GM08714 (cell line): ENCODE data around the gene HOXA9.

ENCODE experiments used
- H3K4me3 ChIP-seq: fragments of 200-500 bp; sonication (Bioruptor generic); 2 replicates; pipeline ENCODE4 v1.5.1; 2014; ENCODE audit warnings: mild to moderate bottlenecking, low read length, inconsistent platforms
- ZNF274 ChIP-seq: IDR thresholded peaks from 2 replicates; pipeline ENCODE4 v1.6.1; 2012; ENCODE audit warnings: mild to moderate bottlenecking, low read depth, low read length

HOXA9 gene

DNA sequence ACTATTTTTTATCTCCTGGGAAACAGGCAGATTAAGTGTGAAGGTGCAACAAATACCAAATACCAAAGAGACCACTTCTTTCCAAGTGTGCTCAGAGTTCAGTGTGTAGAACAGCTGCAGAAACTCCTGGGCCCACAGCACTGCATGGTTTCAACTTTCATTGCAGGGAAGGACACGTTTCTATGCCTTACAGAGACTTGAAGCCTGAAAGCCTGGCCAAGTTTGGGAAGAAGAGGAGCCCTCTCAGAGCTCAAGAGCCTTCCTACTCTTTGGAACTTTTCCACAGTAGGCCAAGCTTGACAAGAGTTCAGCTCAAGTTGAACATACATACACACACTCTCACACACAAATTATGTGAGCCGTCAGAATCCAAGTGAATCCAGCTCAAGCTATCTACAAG is 37.3 kb downstream of the HOXA9 start:
- no peak for TF ChIP-seq ZNF274
- H3K4me3 ChIP-seq, result no peak overlapping the region

- H3K4me3 ChIP-seq, result no peak overlapping the region
- no peak for TF ChIP-seq ZNF274
Measured at GRCh38 chr7:27126596-27127327, 38.6 kb downstream of the HOXA9 start.

- TF ChIP-seq ZNF274, result no peak
- no peak overlapping the region for H3K4me3 ChIP-seq
Measured at GRCh38 chr7:27125986-27126394, 39.3 kb downstream of the HOXA9 start.

DNA sequence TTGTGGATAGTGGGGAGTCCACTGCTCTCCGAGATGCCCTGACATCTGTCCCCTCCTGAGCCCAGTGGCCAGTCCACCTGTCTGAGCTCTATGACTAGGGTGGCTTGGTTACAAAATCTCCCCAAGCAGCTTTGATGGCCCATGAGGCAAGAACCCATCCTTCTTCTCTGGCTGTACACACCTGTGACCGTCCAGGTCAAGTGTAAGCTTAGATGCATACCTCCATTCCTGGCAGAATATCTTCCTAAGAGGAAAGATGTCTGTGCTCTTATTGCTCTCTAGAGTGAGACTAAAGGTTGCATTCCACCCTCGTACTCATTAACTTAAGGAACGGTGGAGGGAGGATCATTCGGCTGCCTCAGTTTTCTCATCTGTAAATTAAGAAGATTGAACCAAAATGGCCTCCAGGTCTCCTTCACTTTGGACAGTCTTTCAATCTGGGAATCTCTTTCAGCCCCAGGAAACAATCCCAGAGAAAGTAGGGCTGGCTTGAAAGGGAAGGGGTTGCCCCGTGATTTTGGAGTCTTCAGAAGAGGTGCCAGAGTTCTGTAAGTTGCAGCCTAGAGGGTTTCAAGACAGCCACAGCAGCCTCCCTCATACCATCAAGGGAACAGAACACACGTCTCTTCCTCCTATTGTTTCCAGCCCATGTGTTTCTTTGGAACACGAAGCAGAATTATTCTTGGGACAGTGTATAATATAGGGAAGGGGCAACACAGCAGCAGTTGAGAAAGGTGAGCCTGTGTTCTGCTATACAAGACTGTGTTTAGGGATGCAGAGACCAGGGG is 40.2 kb downstream of the HOXA9 start:
- H3K4me3 ChIP-seq, result no peak overlapping the region
- TF ChIP-seq ZNF274, result no peak

- H3K4me3 ChIP-seq, result no peak overlapping the region
- TF ChIP-seq ZNF274, result no peak
Measured at GRCh38 chr7:27124096-27124901, 41.0 kb downstream of the HOXA9 start.

DNA sequence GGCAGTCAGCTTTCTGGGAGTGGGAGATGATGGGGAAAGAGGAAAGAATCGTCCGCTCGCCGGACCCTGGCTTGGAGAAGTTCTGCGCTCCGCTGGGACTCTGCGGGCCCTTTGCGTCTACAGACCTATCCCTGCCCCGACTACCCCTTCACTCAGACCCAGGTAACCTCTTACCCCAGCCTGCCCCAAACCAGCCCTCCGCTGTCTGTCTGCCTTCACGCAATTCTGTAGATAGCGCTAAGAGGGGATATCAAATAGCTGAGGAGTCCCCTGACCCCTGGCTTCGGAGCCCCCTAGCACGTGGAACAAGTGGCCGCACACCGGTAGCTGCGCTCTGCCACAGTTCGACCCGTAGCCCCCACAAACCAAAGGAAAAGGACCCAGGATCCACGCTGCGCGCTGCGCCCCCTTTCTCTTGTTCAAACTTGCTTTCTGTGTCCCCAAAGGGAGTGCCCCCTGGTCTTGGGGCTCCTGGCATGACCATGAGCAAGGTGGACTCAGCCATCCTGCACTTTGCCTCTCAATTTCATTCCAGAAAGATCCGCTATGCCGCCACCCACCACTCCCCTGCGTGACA is 41.8 kb downstream of the HOXA9 start:
- no peak for TF ChIP-seq ZNF274
- H3K4me3 ChIP-seq, result no peak overlapping the region

DNA sequence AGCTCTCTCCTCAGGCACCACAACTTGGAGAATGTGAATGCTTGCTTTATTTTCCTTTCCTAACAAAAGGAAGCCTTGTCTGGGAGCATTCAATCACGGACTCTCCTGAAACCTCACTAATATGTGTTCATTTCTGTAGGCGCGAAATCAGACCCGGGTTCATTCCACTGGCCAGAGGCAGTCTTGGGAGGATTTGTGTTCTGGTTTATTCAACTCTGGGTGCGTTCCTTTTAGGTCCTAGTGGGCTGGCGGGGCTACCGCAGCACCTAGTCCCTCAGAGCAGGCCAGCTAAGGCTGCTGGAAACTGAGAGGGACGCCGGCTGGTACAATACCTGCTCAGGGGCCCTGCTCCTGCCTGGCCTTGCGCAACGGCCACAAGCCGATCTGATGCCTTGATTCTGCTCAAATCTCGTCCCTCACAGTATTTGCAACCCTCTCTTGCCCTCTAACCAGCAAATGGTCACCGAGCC is 42.3 kb downstream of the HOXA9 start:
- no peak for TF ChIP-seq ZNF274
- H3K4me3 ChIP-seq, result no peak overlapping the region

GRCh38 chr7:27122077-27122910 is 43.0 kb downstream of the HOXA9 start:
- no peak overlapping the region for H3K4me3 ChIP-seq
- no peak for TF ChIP-seq ZNF274

DNA sequence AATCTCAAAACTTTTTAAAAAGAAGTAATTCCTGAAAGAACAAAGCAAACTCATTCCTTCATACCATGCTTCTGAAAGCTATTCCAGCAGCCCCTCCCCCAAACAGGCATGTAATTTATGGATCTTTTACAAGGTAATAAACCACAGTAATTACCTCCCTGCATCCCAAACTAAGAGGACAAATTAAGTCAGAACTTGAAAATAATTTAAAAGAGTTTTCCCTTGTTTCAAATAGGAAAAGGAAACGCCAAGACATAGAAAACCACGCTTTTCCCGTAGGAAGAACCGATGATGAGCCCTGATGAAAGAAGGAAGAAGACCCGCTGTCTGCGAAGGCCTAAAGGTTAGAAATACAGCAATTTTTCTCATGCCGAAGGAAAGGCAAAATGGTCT is 43.7 kb downstream of the HOXA9 start:
- TF ChIP-seq ZNF274, result no peak
- H3K4me3 ChIP-seq, result no peak overlapping the region

DNA sequence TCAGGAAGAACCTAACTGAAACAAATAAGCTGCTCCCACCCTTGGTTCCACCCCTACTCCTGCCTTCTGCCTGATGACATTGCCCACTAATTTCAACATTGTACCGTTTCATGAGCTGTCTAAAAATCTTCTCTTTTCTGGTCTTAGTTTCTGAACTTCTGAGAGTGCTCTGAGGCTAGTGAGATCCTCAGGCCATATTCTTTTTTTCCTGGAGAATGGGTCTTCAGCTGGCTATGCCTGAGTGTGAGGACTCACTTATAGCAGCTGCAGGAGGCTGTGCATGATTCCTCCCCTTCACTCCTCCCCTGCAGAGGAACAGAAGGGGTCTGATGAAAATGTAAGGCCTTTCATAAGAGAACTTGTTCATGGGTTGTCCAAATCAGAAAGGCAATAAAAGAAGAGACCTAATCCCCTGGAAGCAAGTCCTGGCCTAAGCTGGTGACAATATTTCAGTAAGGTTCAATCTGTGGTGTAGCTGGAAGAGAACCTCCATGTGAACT is 45.9 kb downstream of the HOXA9 start:
- no peak overlapping the region for H3K4me3 ChIP-seq
- TF ChIP-seq ZNF274, result no peak

GRCh38 chr7:27118580-27118979 is 46.8 kb downstream of the HOXA9 start:
- no peak for TF ChIP-seq ZNF274
- no peak overlapping the region for H3K4me3 ChIP-seq

GRCh38 chr7:27117887-27118491 is 47.3 kb downstream of the HOXA9 start:
- TF ChIP-seq ZNF274, result no peak
- no peak overlapping the region for H3K4me3 ChIP-seq
